HG03103 (cell line): ENCODE data around the gene TMEM51.
"Not testable (repeated sequence)": the region's sequence is repeated elsewhere in the genome, so short reads cannot be mapped to it uniquely, and the experiment has no call there.

Experiments
- ATAC-seq: cut with Tn5 transposase; IDR thresholded peaks from one replicate; pipeline ENCODE4 v1.9.1; 2021; ENCODE audit warnings: low read depth; ENCODE audit not compliant: unreplicated experiment

The TMEM51 gene

GRCh38 chr1:15175324-15176094 lies 22.0 kb downstream of the TMEM51 start:
- ATAC-seq: not testable (repeated sequence)

GRCh38 chr1:15176120-15176519 lies 22.6 kb downstream of the TMEM51 start:
- no peak for ATAC-seq

GRCh38 chr1:15176898-15177665 lies 23.5 kb downstream of the TMEM51 start:
- no peak for ATAC-seq

- ATAC-seq: no peak
Observed at GRCh38 chr1:15177710-15178166, 24.2 kb downstream of the TMEM51 start.

GRCh38 chr1:15178571-15179484 lies 25.3 kb downstream of the TMEM51 start:
- no peak for ATAC-seq

GRCh38 chr1:15179485-15179883 lies 25.9 kb downstream of the TMEM51 start:
- ATAC-seq: no peak

GRCh38 chr1:15180189-15180588 lies 26.6 kb downstream of the TMEM51 start:
- no peak for ATAC-seq

- no peak for ATAC-seq
Observed at GRCh38 chr1:15180945-15181523, 27.5 kb downstream of the TMEM51 start.

- no peak for ATAC-seq
Observed at GRCh38 chr1:15181564-15181963, 28.0 kb downstream of the TMEM51 start.

GRCh38 chr1:15184436-15185241 lies 31.1 kb downstream of the TMEM51 start:
- no peak for ATAC-seq

- no peak for ATAC-seq
Observed at GRCh38 chr1:15185617-15186016, 32.1 kb downstream of the TMEM51 start.

GRCh38 chr1:15186073-15186845 lies 32.7 kb downstream of the TMEM51 start:
- ATAC-seq: no peak

- no peak for ATAC-seq
Observed at GRCh38 chr1:15186846-15187151, 33.3 kb downstream of the TMEM51 start.

- no peak for ATAC-seq
Observed at GRCh38 chr1:15187175-15188129, 33.9 kb downstream of the TMEM51 start.

- no peak for ATAC-seq
Observed at GRCh38 chr1:15188130-15188524, 34.6 kb downstream of the TMEM51 start.

GRCh38 chr1:15188678-15189077 lies 35.1 kb downstream of the TMEM51 start:
- ATAC-seq: no peak

GRCh38 chr1:15189692-15190370 lies 36.3 kb downstream of the TMEM51 start:
- ATAC-seq: no peak
